Caco-2 (cell line): ENCODE results near the gene SMIM27. TPM values are rescaled to one million over a fixed set of nuclear protein-coding genes. Genes with fewer than 3 reads are reported as not detected.

ENCODE experiments used
- BruUV-seq: library from RNA; stranded (reverse); fragments of 400-500 nt; replicated peaks from 2 replicates; lab custom pipeline; 2021; lab: Mats Ljungman, UMichigan
- CTCF ChIA-PET: fragments of 300-600 bp; sonication (Branson Sonifier 250); formaldehyde crosslinking; loops from one replicate; lab custom pipeline; 2022; ENCODE audit warnings: antibody characterized with exemption; lab: Charles Lee
- POLR2A ChIA-PET: fragments of 300-600 bp; sonication (Branson Sonifier 250); formaldehyde crosslinking; loops from one replicate; lab custom pipeline; 2022; ENCODE audit warnings: antibody characterized with exemption; lab: Charles Lee
- DNase-seq, 2 experiments: peaks; one replicate each; pipeline versions ENCODE4 v3.0.0 to v3.0.0-alpha.2; 2020 to 2022
- H3K27me3 ChIP-seq: replicated peaks from 2 replicates; pipeline ENCODE4 v1.6.0; 2011; ENCODE audit warnings: low read length; ENCODE audit not compliant: control insufficient read depth, insufficient read depth
- H3K36me3 ChIP-seq: 2 replicates; pipeline ENCODE4 v1.5.1; 2011; ENCODE audit warnings: low read length; ENCODE audit not compliant: control insufficient read depth, insufficient read depth
- H3K4me1 ChIP-seq: fragments of 250-450 bp; sonication (Bioruptor Pico); 2 replicates; pipeline ENCODE4 v1.5.1; 2020; ENCODE audit warnings: mild to moderate bottlenecking
- H3K4me3 ChIP-seq: 2 replicates; pipeline ENCODE4 v1.5.1; 2011; ENCODE audit warnings: low read depth, mild to moderate bottlenecking, control low read depth, low read length
- H3K9me3 ChIP-seq: fragments of 250-450 bp; sonication (Bioruptor Pico); 2 replicates; pipeline ENCODE4 v1.5.1; 2020; ENCODE audit warnings: mild to moderate bottlenecking, moderate library complexity
- H3K27ac Mint-ChIP-seq: one replicate; pipeline ENCODE4 v1.8.0; 2022; ENCODE audit warnings: mixed read lengths; ENCODE audit not compliant: unreplicated experiment
- H3K27me3 Mint-ChIP-seq: one replicate; pipeline ENCODE4 v1.8.0; 2022; ENCODE audit warnings: mixed read lengths; ENCODE audit not compliant: insufficient read depth, unreplicated experiment
- H3K36me3 Mint-ChIP-seq: one replicate; pipeline ENCODE4 v1.8.0; 2022; ENCODE audit warnings: mild to moderate bottlenecking, mixed read lengths; ENCODE audit not compliant: insufficient read depth, unreplicated experiment
- H3K4me1 Mint-ChIP-seq: one replicate; pipeline ENCODE4 v1.8.0; 2022; ENCODE audit warnings: low read depth, mixed read lengths; ENCODE audit not compliant: unreplicated experiment
- H3K4me3 Mint-ChIP-seq: one replicate; pipeline ENCODE4 v1.8.0; 2022; ENCODE audit warnings: mild to moderate bottlenecking, moderate library complexity, mixed read lengths; ENCODE audit not compliant: unreplicated experiment
- H3K9me3 Mint-ChIP-seq: one replicate; pipeline ENCODE4 v1.8.0; 2022; ENCODE audit warnings: mixed read lengths; ENCODE audit not compliant: unreplicated experiment
- CTCF ChIP-seq, 2 experiments: fragments of 200-600 bp in 1 of 2; IDR thresholded peaks; 1 replicate in 1 of 2; 2 replicates in 1 of 2; pipeline versions ENCODE4 v1.5.1 to v1.8.0; 2011 to 2022; ENCODE audit warnings: antibody characterized with exemption in 1 of 2, control low read depth in 1 of 2, inconsistent platforms in 1 of 2, low read depth in 1 of 2, low read length in 1 of 2, mild to moderate bottlenecking in 1 of 2, moderate library complexity in 1 of 2; ENCODE audit not compliant: insufficient read depth in 1 of 2, severe bottlenecking in 1 of 2, unreplicated experiment in 1 of 2
- intact Hi-C: fragments of 100-400 bp; cut with micrococcal nuclease; formaldehyde crosslinking; loops from one replicate; pipeline ENCODE4 v1.10.0; 2022; ENCODE audit not compliant: unreplicated experiment
- total RNA-seq: library from RNA; stranded (reverse); gene quantifications from 2 replicates; pipeline ENCODE4 v1.2.3, GENCODE V29; 2022

SMIM27 gene
- total RNA-seq, 1 experiment from 2014 or later: 5.3 TPM

DNA sequence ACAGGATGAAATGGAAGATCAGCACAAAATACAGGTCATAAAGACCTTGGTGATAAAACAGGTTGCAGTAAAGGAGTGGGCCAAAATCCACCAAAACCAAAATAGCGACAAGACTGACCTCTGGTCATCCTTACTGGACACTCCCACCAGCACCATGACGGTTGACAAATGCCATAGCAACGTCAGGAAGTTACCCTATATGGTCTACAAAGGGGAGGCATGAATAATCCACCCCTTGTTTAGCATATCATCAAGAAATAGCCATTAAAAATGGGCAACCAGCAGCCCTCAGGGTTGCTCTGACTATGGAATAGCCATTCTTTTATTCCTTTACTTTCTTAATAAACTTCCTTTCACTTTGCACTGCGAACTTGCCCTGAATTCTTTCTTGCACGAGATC lies 26.8 kb downstream of the SMIM27 start:
- intact Hi-C loops: loop anchor here (1.0 kb wide), 1 partner anchor 200 kb away; no protein-coding TSS in a partner anchor
- H3K36me3 Mint-ChIP-seq: no peaks in the 10 kb centered on the region
- no peak for DNase-seq
- ChIA-PET POLR2A (no interaction called here), CTCF (interaction anchor here (1.0 to 5.6 kb wide), 7 partner anchors 10 to 394 kb away, joined by 3 to 113 read pairs (median 6); partner anchors contain the start of gene RIGI)
- no peaks in the 10 kb centered on the region for H3K36me3 ChIP-seq
- no peak for TF ChIP-seq CTCF (IDR thresholded peaks at IDR 0.05; ENCODE audit: insufficient read depth in 1 of 2, low read depth in 1 of 2, low read length in 1 of 2, severe bottlenecking in 1 of 2, unreplicated experiment in 1 of 2)
- H3K4me1 Mint-ChIP-seq: peaks cover 14% of the 10 kb centered on the region
- H3K4me1 ChIP-seq: peaks cover 15% of the 10 kb centered on the region
- peaks cover 2% of the 10 kb centered on the region for H3K27me3 Mint-ChIP-seq
- H3K27me3 ChIP-seq: no peaks in the 10 kb centered on the region
- no peak overlapping the region for H3K4me3 ChIP-seq
- H3K4me3 Mint-ChIP-seq: no peak overlapping the region
- BruUV-seq: no TSS peak
- H3K9me3 Mint-ChIP-seq: no peaks in the 10 kb centered on the region
- no peaks in the 10 kb centered on the region for H3K9me3 ChIP-seq
- H3K27ac Mint-ChIP-seq: no peak overlapping the region

GRCh38 chr9:32579706-32580331 lies 27.7 kb downstream of the SMIM27 start:
- H3K9me3 Mint-ChIP-seq: no peaks in the 10 kb centered on the region
- peaks cover 14% of the 10 kb centered on the region for H3K4me1 Mint-ChIP-seq
- no peak overlapping the region for H3K4me3 ChIP-seq
- ChIA-PET POLR2A (no interaction called here), CTCF (interaction anchor here (0.6 to 5.6 kb wide), 12 partner anchors 8 to 420 kb away, joined by 3 to 113 read pairs (median 5); partner anchors contain the start of gene RIGI)
- H3K36me3 Mint-ChIP-seq: no peaks in the 10 kb centered on the region
- BruUV-seq: no TSS peak
- intact Hi-C loops: loop anchor here (1.0 to 2.0 kb wide), 2 partner anchors 201 to 389 kb away; no protein-coding TSS in a partner anchor
- peak; percentile 90 to 92 for TF ChIP-seq CTCF (IDR thresholded peaks at IDR 0.05; ENCODE audit: insufficient read depth in 1 of 2, low read depth in 1 of 2, low read length in 1 of 2, severe bottlenecking in 1 of 2, unreplicated experiment in 1 of 2)
- no peak overlapping the region for H3K27ac Mint-ChIP-seq
- no peaks in the 10 kb centered on the region for H3K9me3 ChIP-seq
- peak; percentile 59 to 71 for DNase-seq
- no peaks in the 10 kb centered on the region for H3K36me3 ChIP-seq
- H3K27me3 ChIP-seq: no peaks in the 10 kb centered on the region
- H3K27me3 Mint-ChIP-seq: peaks cover 5% of the 10 kb centered on the region
- H3K4me1 ChIP-seq: peaks cover 15% of the 10 kb centered on the region
- no peak overlapping the region for H3K4me3 Mint-ChIP-seq

GRCh38 chr9:32580631-32581300 lies 28.6 kb downstream of the SMIM27 start:
- H3K36me3 ChIP-seq: no peaks in the 10 kb centered on the region
- Mint-ChIP-seq H3K4me3 (peak overlapping the region; percentile 13), H3K9me3 (no peaks in the 10 kb centered on the region), H3K36me3 (no peaks in the 10 kb centered on the region), H3K4me1 (peaks cover 14% of the 10 kb centered on the region), H3K27me3 (peaks cover 9% of the 10 kb centered on the region), H3K27ac (no peak overlapping the region)
- no peaks in the 10 kb centered on the region for H3K27me3 ChIP-seq
- peak; percentile 7 to 51 for DNase-seq
- no peaks in the 10 kb centered on the region for H3K9me3 ChIP-seq
- no peak overlapping the region for H3K4me3 ChIP-seq
- TF ChIP-seq CTCF (IDR thresholded peaks at IDR 0.05; ENCODE audit: insufficient read depth in 1 of 2, low read depth in 1 of 2, low read length in 1 of 2, severe bottlenecking in 1 of 2, unreplicated experiment in 1 of 2): no peak
- POLR2A ChIA-PET: no interaction called here
- CTCF ChIA-PET: interaction anchor here (0.7 to 5.6 kb wide), 12 partner anchors 7 to 387 kb away, joined by 3 to 113 read pairs (median 8); partner anchors contain the start of genes ACO1, NDUFB6 and RIGI
- intact Hi-C loops: loop anchor here (2.0 kb wide), 1 partner anchor 388 kb away; no protein-coding TSS in a partner anchor
- no TSS peak for BruUV-seq
- H3K4me1 ChIP-seq: peaks cover 15% of the 10 kb centered on the region
